H9 (cell line): Measurements from ENCODE around the gene HOXD13. TPM values are rescaled to one million over a fixed set of nuclear protein-coding genes. Genes with fewer than 3 reads are reported as not detected.
A peak's percentile ranks its signal among the peaks of the same experiment; 100 is the strongest.

Experiments
- DNase-seq: peaks from one replicate; pipeline ENCODE4 v3.0.0-alpha.2; 2017
- H2AFZ ChIP-seq: one replicate; pipeline ENCODE4 v1.6.1; 2013; ENCODE audit warnings: mild to moderate bottlenecking, low read length, control low read depth, moderate library complexity
- H2AK5ac ChIP-seq: 2 replicates; pipeline ENCODE4 v1.6.1; 2013; ENCODE audit warnings: low read length, control low read depth, mixed read lengths; ENCODE audit not compliant: insufficient read length
- H2BK120ac ChIP-seq: one replicate; pipeline ENCODE4 v1.6.1; 2013; ENCODE audit warnings: low read depth, mild to moderate bottlenecking, low read length, control low read depth, inconsistent platforms; ENCODE audit not compliant: poor library complexity, severe bottlenecking
- H2BK12ac ChIP-seq: 2 replicates; pipeline ENCODE4 v1.6.1; 2013; ENCODE audit warnings: low read length, control low read depth, mixed read lengths, low read depth; ENCODE audit not compliant: insufficient read length
- H2BK15ac ChIP-seq: 2 replicates; pipeline ENCODE4 v1.6.1; 2013; ENCODE audit warnings: low read depth, low read length, control low read depth
- H2BK20ac ChIP-seq: one replicate; pipeline ENCODE4 v1.6.1; 2013; ENCODE audit warnings: low read depth, mild to moderate bottlenecking, low read length, control low read depth, inconsistent platforms; ENCODE audit not compliant: poor library complexity, severe bottlenecking
- H2BK5ac ChIP-seq: 2 replicates; pipeline ENCODE4 v1.6.1; 2013; ENCODE audit warnings: low read length, control low read depth, mixed read lengths; ENCODE audit not compliant: insufficient read length
- H3K14ac ChIP-seq: 2 replicates; pipeline ENCODE4 v1.6.1; 2013; ENCODE audit warnings: low read length, control low read depth; ENCODE audit not compliant: insufficient read depth
- H3K18ac ChIP-seq: 2 replicates; pipeline ENCODE4 v1.6.1; 2013; ENCODE audit warnings: low read depth, mild to moderate bottlenecking, mixed read lengths, low read length, control low read depth; ENCODE audit not compliant: insufficient read length
- H3K23ac ChIP-seq: 2 replicates; pipeline ENCODE4 v1.6.1; 2013; ENCODE audit warnings: low read length, control low read depth, mixed read lengths, low read depth; ENCODE audit not compliant: insufficient read length
- H3K23me2 ChIP-seq: 2 replicates; pipeline ENCODE4 v1.6.1; 2013; ENCODE audit warnings: low read depth, mild to moderate bottlenecking, mixed read lengths, low read length, control low read depth; ENCODE audit not compliant: insufficient read length, poor library complexity, severe bottlenecking
- H3K27ac ChIP-seq: 2 replicates; pipeline ENCODE4 v1.5.1; 2013; ENCODE audit warnings: low read length, control low read depth, mixed read lengths, low read depth; ENCODE audit not compliant: insufficient read length
- H3K27me3 ChIP-seq: 2 replicates; pipeline ENCODE4 v1.6.1; 2013; ENCODE audit warnings: low read length, control low read depth, inconsistent platforms; ENCODE audit not compliant: insufficient read depth
- H3K4ac ChIP-seq: 2 replicates; pipeline ENCODE4 v1.6.1; 2013; ENCODE audit warnings: low read depth, mild to moderate bottlenecking, control low read depth, inconsistent platforms, low read length, moderate library complexity
- H3K4me1 ChIP-seq: 2 replicates; pipeline ENCODE4 v1.6.1; 2013; ENCODE audit warnings: low read length, control low read depth, inconsistent platforms; ENCODE audit not compliant: insufficient read depth
- H3K4me2 ChIP-seq: 2 replicates; pipeline ENCODE4 v1.6.1; 2013; ENCODE audit warnings: low read length, control low read depth, mixed read lengths; ENCODE audit not compliant: insufficient read length, insufficient read depth
- H3K56ac ChIP-seq: 2 replicates; pipeline ENCODE4 v1.6.1; 2013; ENCODE audit warnings: low read depth, mild to moderate bottlenecking, mixed read lengths, low read length, control low read depth; ENCODE audit not compliant: insufficient read length
- H3K79me1 ChIP-seq: 2 replicates; pipeline ENCODE4 v1.6.1; 2013; ENCODE audit warnings: low read depth, mild to moderate bottlenecking, moderate library complexity, low read length, control low read depth, inconsistent platforms; ENCODE audit not compliant: insufficient read depth, poor library complexity, severe bottlenecking
- H3K79me2 ChIP-seq: 2 replicates; pipeline ENCODE4 v1.6.1; 2013; ENCODE audit warnings: low read length, control low read depth, inconsistent platforms; ENCODE audit not compliant: insufficient read depth
- H3K9ac ChIP-seq: 2 replicates; pipeline ENCODE4 v1.6.1; 2013; ENCODE audit warnings: low read length, control low read depth, mixed read lengths; ENCODE audit not compliant: insufficient read length; ENCODE audit errors: extremely low read depth
- H3K9me3 ChIP-seq: one replicate; pipeline ENCODE4 v1.6.1; 2013; ENCODE audit warnings: low read depth, low read length, inconsistent platforms; ENCODE audit not compliant: control insufficient read depth
- H3T11ph ChIP-seq: one replicate; pipeline ENCODE4 v1.6.1; 2013; ENCODE audit warnings: mild to moderate bottlenecking, low read length, control low read depth, inconsistent platforms
- H4K20me1 ChIP-seq: one replicate; pipeline ENCODE4 v1.6.1; 2013; ENCODE audit not compliant: control insufficient read depth, insufficient read length, insufficient read depth
- H4K5ac ChIP-seq: 2 replicates; pipeline ENCODE4 v1.6.1; 2013; ENCODE audit warnings: low read depth, mild to moderate bottlenecking, mixed read lengths, low read length, control low read depth; ENCODE audit not compliant: insufficient read length
- H4K8ac ChIP-seq: replicated peaks from 2 replicates; pipeline ENCODE4 v1.6.1; 2013; ENCODE audit warnings: low read length, control low read depth, mixed read lengths, low read depth; ENCODE audit not compliant: insufficient read length
- H4K91ac ChIP-seq: 2 replicates; pipeline ENCODE4 v1.6.1; 2013; ENCODE audit warnings: low read depth, mild to moderate bottlenecking, moderate library complexity, mixed read lengths, low read length, control low read depth; ENCODE audit not compliant: insufficient read length
- H3K27ac Mint-ChIP-seq, 3 experiments: 2 replicates in 2 of 3; 3 replicates in 1 of 3; pipeline ENCODE4 v1.8.0; 2020 to 2021; ENCODE audit warnings: mixed read lengths in 3 of 3, mild to moderate bottlenecking in 1 of 3, moderate library complexity in 1 of 3
- H3K27me3 Mint-ChIP-seq: 2 replicates; pipeline ENCODE4 v1.8.0; 2021; ENCODE audit warnings: low read depth, mild to moderate bottlenecking, moderate library complexity, mixed read lengths
- H3K36me3 Mint-ChIP-seq, 3 experiments: 2 replicates in 2 of 3; 3 replicates in 1 of 3; pipeline ENCODE4 v1.8.0; 2020 to 2021; ENCODE audit warnings: low read depth in 3 of 3, mixed read lengths in 3 of 3; ENCODE audit not compliant: insufficient read depth in 1 of 3
- H3K4me1 Mint-ChIP-seq, 2 experiments: 2 replicates each; pipeline ENCODE4 v1.8.0; 2020; ENCODE audit warnings: mixed read lengths in 2 of 2
- H3K4me3 Mint-ChIP-seq, 2 experiments: 2 replicates in 1 of 2; 3 replicates in 1 of 2; pipeline ENCODE4 v1.8.0; 2020 to 2021; ENCODE audit warnings: mild to moderate bottlenecking in 2 of 2, mixed read lengths in 2 of 2, moderate library complexity in 1 of 2
- H3K9me3 Mint-ChIP-seq, 2 experiments: 2 replicates in 1 of 2; 3 replicates in 1 of 2; pipeline ENCODE4 v1.8.0; 2020; ENCODE audit warnings: mild to moderate bottlenecking in 2 of 2, mixed read lengths in 2 of 2, moderate library complexity in 1 of 2
- CTCF ChIP-seq: fragments of 200-600 bp; sonication (generic); conservative IDR thresholded peaks from 3 replicates; pipeline ENCODE4 v1.8.0; 2021; ENCODE audit warnings: antibody characterized with exemption, mild to moderate bottlenecking
- WGBS: extraction: QIAGEN DNeasy Blood & Tissue Kit; methylation state at CpG from one replicate; pipeline ENCODE4 v1.1.7; 2013; ENCODE audit warnings: missing lambda C conversion rate, low lambda C conversion rate, mixed read lengths; ENCODE audit not compliant: insufficient read length; ENCODE audit errors: extremely low coverage; 5-methylcytosine and 5-hydroxymethylcytosine counted together
- total RNA-seq: library from RNA; stranded (reverse); gene quantifications from 2 replicates; pipeline ENCODE4 v1.2.1, GENCODE V29; 2021

Gene HOXD13
- total RNA-seq, 1 experiment from 2014 or later = not detected

- Mint-ChIP-seq H3K27ac (no peak overlapping the region), H3K4me1 (peaks cover 25 to 38% of the 10 kb centered on the region in 2 experiments), H3K36me3 (peaks cover 0 to 3% (median 0%) of the 10 kb centered on the region in 3 experiments; a peak in 2 of 7 replicates), H3K4me3 (peak overlapping the region in 1 of 2 experiments; percentile 31; a peak in 3 of 5 replicates), H3K9me3 (peaks cover 8 to 28% of the 10 kb centered on the region in 2 experiments; a peak in 4 of 5 replicates), H3K27me3 (peaks cover 97% of the 10 kb centered on the region)
- H4K20me1 ChIP-seq = no peaks in the 10 kb centered on the region
- no peak overlapping the region for H2AK5ac ChIP-seq
- H3K27me3 ChIP-seq = peaks cover 83% of the 10 kb centered on the region
- H2BK20ac ChIP-seq = no peak overlapping the region
- no peak overlapping the region for H3K18ac ChIP-seq
- no peak overlapping the region for H2BK12ac ChIP-seq
- no peak overlapping the region for H2BK15ac ChIP-seq
- no peak overlapping the region for H2BK5ac ChIP-seq
- H3K9me3 ChIP-seq = no peaks in the 10 kb centered on the region
- H3K23ac ChIP-seq = no peak overlapping the region
- no peaks in the 10 kb centered on the region for H3K79me2 ChIP-seq
- H3K4me1 ChIP-seq = peaks cover 6% of the 10 kb centered on the region
- H3K27ac ChIP-seq = no peak overlapping the region
- TF ChIP-seq CTCF = no peak
- no peak overlapping the region for H3K4ac ChIP-seq
- H3K79me1 ChIP-seq = no peaks in the 10 kb centered on the region
- H3K56ac ChIP-seq = no peak overlapping the region
- no peak overlapping the region for H3K9ac ChIP-seq
- no CpG with 5 or more reads among the region's 8 CpGs for WGBS
- H3K4me2 ChIP-seq = peak overlapping the region; percentile 43
- H3K23me2 ChIP-seq = peaks cover 5% of the 10 kb centered on the region
- H3K14ac ChIP-seq = no peak overlapping the region
- H4K91ac ChIP-seq = no peak overlapping the region
- no peak overlapping the region for H4K8ac ChIP-seq
- no peak overlapping the region for H3T11ph ChIP-seq
- H2AFZ ChIP-seq = no peak overlapping the region
- no peak overlapping the region for H4K5ac ChIP-seq
- no peak for DNase-seq
- no peak overlapping the region for H2BK120ac ChIP-seq
Observed at GRCh38 chr2:176093898-176094249, 1.4 kb downstream of the HOXD13 start.
